H1 (cell line): ENCODE data around the gene RAPGEF1. TPM values are rescaled to one million over a fixed set of nuclear protein-coding genes. Genes with fewer than 3 reads are reported as not detected.

Source experiments
- CBX5 ChIP-seq: fragments of 300-800, 300-1000 bp; sonication (generic); IDR thresholded peaks from 2 replicates; pipeline ENCODE4 v1.7.1; 2016; ENCODE audit warnings: antibody characterized with exemption, low read length, low read depth
- HDAC6 ChIP-seq: IDR thresholded peaks from one replicate; pipeline ENCODE4 v1.7.1; 2012; ENCODE audit warnings: low read depth, mild to moderate bottlenecking, inconsistent platforms, low read length, moderate library complexity
- POLR2AphosphoS5 ChIP-seq: IDR thresholded peaks from 2 replicates; pipeline ENCODE4 v1.6.1; 2011; ENCODE audit warnings: low read depth, low read length
- RAD21 ChIP-seq, 2 experiments: IDR thresholded peaks in 1 of 2; conservative IDR thresholded peaks in 1 of 2; 2 replicates each; pipeline ENCODE4 v1.6.1; 2011; ENCODE audit warnings: low read depth in 2 of 2, low read length in 2 of 2, improper control_type of control experiment in 1 of 2, inconsistent platforms in 1 of 2, mild to moderate bottlenecking in 1 of 2, moderate library complexity in 1 of 2
- polyA plus RNA-seq, 7 experiments: library from polyadenylated mRNA; depleted of rRNA in 3 of 7; stranded (reverse) in 5 of 7; unstranded in 2 of 7; fragments of >200 nt in 5 of 7; fragments of 200-250 nt in 2 of 7; gene quantifications; 1 replicate in 5 of 7; 2 replicates in 1 of 7; 4 replicates in 1 of 7; pipeline versions ENCODE4 v1.2.1 to v1.2.3, GENCODE V29; 2011 to 2013; ENCODE audit warnings: missing spikeins in 2 of 7, mixed read lengths in 2 of 7
- total RNA-seq: library from RNA; stranded (reverse); fragmentation: NEBNext Ultra II Directional; extraction: Animal tissue kit (Norgen Biotek cat#: 25700); gene quantifications from 2 replicates; pipeline ENCODE4 v1.2.1, GENCODE V29; 2021

Gene RAPGEF1
- total and polyA plus RNA-seq, 2 of the 8 experiments (the other 6 are each of a cell fraction or from before 2014, with no cell fraction given), result 29.7 to 78.9 TPM

DNA sequence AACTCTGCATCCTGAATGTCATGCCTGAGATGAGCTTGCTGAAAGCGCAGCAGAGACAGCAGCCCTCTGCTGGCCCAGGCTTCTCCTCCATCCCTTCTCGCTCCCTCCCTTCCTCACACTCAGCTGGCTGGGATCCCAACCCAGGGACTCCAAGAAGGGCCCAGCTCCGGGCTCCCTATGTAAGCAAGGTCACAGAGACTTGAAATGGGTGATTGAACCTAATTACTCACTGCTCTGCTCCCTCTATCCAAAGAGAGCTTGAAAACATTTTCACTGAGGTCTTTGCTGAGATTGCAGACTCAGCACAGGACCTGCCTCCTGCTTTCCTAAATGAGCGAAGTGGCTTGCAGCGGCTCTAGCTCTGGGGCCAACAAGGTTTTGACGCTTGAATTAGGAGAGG is 42.8 kb downstream of the RAPGEF1 start (continued):
- TF ChIP-seq RAD21 (IDR thresholded peaks at IDR 0.05 in 1 of 2, conservative IDR thresholded peaks at IDR 0.05 in 1 of 2; ENCODE audit: low read depth in 2 of 2, low read length in 2 of 2) (peak in 1 of 2 experiments; percentile 27; a peak in 1 of 4 replicates), POLR2AphosphoS5 (no peak), CBX5 (no peak), HDAC6 (no peak)
